ENCODE data around the gene TMEM178B.

DNA sequence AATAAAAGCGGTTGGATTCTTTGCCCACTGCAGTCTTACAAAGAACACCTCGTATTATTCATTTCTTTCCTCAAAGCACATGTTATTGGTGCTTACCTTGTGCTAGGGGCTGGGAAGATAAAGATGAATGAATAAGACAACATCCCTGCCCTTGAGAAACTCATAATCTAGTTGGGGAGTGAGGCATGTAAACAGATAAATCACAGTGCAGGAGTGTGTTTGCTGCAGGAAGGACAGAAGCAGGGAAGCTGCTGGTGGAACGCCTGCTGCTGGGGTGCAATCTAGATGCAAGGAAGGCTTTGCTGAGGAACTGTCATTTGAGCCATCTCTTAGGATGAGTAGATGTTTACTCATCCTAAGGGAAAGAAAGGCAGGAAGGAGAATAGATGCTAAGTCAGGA, 135.6 kb downstream of the TMEM178B start:
- TF ChIP-seq FOXM1 (IDR thresholded peaks at IDR 0.05; ENCODE audit: low read depth, low read length) (no peak), RFX5 (IDR thresholded peaks at IDR 0.05; ENCODE audit: low read depth, low read length) (no peak)

All from GM12878 (cell line).